Smooth muscle cell (in vitro differentiated cells): ENCODE measurements around the gene PNPLA2. TPM values are rescaled to one million over a fixed set of nuclear protein-coding genes. Genes with fewer than 3 reads are reported as not detected.

Source experiments
- DNase-seq: peaks from one replicate; lab custom pipeline; 2025; ENCODE audit not compliant: unreplicated experiment; lab: John Stamatoyannopoulos, UW
- H2AFZ ChIP-seq: fragments of 200-600 bp; sonication (generic); 2 replicates; pipeline ENCODE4 v1.6.0; 2016; ENCODE audit warnings: antibody characterized with exemption, low read depth, mild to moderate bottlenecking
- H3F3A ChIP-seq: fragments of 200-600 bp; sonication (generic); 2 replicates; pipeline ENCODE4 v1.6.0; 2017; ENCODE audit warnings: antibody characterized with exemption, low read depth
- H3K27ac ChIP-seq: fragments of 200-600 bp; sonication (generic); 2 replicates; pipeline ENCODE4 v1.5.1; 2016; ENCODE audit warnings: low read depth, mild to moderate bottlenecking
- H3K27me3 ChIP-seq: fragments of 200-600 bp; sonication (generic); 2 replicates; pipeline ENCODE4 v1.6.1; 2016; ENCODE audit warnings: low read depth, mild to moderate bottlenecking
- H3K36me3 ChIP-seq: fragments of 200-600 bp; sonication (generic); 2 replicates; pipeline ENCODE4 v1.5.1; 2016; ENCODE audit warnings: low read depth
- H3K4me1 ChIP-seq: fragments of 200-600 bp; sonication (generic); 2 replicates; pipeline ENCODE4 v1.5.1; 2016; ENCODE audit warnings: low read depth
- H3K4me2 ChIP-seq: fragments of 200-600 bp; sonication (generic); 2 replicates; pipeline ENCODE4 v1.6.0; 2016; ENCODE audit warnings: mild to moderate bottlenecking
- H3K4me3 ChIP-seq: fragments of 200-600 bp; sonication (generic); 2 replicates; pipeline ENCODE4 v1.5.1; 2016; ENCODE audit warnings: mild to moderate bottlenecking
- H3K79me2 ChIP-seq: fragments of 200-600 bp; sonication (generic); 2 replicates; pipeline ENCODE4 v1.6.0; 2016; ENCODE audit warnings: low read depth, mild to moderate bottlenecking
- H3K9ac ChIP-seq: fragments of 200-600 bp; sonication (generic); 2 replicates; pipeline ENCODE4 v1.6.0; 2016; ENCODE audit warnings: low read depth
- H3K9me3 ChIP-seq: fragments of 200-600 bp; sonication (generic); replicated peaks from 2 replicates; pipeline ENCODE4 v1.5.1; 2016; ENCODE audit warnings: low read depth
- H4K20me1 ChIP-seq: fragments of 200-600 bp; sonication (generic); 2 replicates; pipeline ENCODE4 v1.6.0; 2016; ENCODE audit warnings: low read depth
- WGBS: methylation state at CpG from one replicate; pipeline ENCODE4 v1.1.7; 2016; ENCODE audit warnings: low lambda C conversion rate; 5-methylcytosine and 5-hydroxymethylcytosine counted together
- polyA plus RNA-seq: library from polyadenylated mRNA; unstranded; fragments of >200 nt; fragmentation: Nextera tagmentation; extraction: Ambion mirVana; gene quantifications from 2 replicates; pipeline ENCODE4 v1.2.1, GENCODE V29; 2016
- total RNA-seq: library from RNA; depleted of rRNA; stranded (reverse); fragments of >200 nt; gene quantifications from 2 replicates; pipeline ENCODE4 v1.2.3, GENCODE V29; 2014
- TF ChIP-seq, protein P1 (sequence below): fragments of 200-600 bp; sonication (generic); IDR thresholded peaks from 2 replicates; pipeline ENCODE4 v1.5.1; 2017; ENCODE audit warnings: borderline replicate concordance, mild to moderate bottlenecking, antibody characterized with exemption; ENCODE audit not compliant: insufficient read depth, poor library complexity, severe bottlenecking

PNPLA2 gene
- total and polyA plus RNA-seq, 2 experiments from 2014 or later = 12.4 to 26.4 TPM

DNA sequence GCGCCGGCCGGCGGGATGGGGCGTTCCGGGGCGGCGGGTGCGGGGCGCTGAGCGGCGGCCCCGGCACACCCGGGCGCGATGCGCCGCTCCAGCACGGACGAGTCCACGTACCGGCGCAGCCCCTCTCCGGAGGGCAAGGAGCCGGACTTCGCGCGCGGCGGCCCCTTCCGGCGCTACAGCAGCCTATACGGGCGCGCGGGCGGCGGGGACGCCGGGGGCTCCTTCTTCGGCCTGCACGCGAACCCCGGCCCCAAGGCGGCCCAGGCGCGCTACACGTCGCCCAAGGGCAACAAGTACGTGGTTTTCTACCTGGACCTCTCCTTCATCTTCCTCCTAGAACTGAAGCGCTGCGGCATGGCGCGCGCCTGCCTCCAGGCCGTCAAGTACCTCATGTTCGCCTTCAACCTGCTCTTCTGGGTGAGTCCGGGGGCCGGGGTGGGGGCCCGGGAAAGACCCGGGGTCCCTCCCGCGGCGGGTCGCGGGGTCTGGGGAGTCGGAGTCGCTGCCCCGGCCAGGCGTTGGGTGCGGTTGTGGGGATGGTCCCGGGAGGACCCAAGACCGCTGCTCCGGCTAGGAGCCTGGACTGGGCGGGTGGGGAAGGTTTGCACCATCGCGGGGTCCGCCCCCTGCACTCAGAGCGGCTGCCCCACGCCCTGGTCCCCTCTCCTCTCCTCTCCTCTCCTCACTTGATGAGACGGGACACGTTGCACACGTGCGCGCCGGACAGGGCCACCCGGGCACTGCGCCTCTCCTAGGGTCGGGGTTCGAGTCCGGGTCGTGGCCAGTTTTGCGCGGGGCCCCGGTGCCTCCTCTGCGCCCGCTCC, 31.4 kb downstream of the PNPLA2 start:
- H3K4me2 ChIP-seq = peak overlapping the region; percentile 98
- peak overlapping the region; percentile 53 for H3K4me3 ChIP-seq
- no peaks in the 10 kb centered on the region for H3K36me3 ChIP-seq
- no peak for DNase-seq
- H3F3A ChIP-seq = no peaks in the 10 kb centered on the region
- no peaks in the 10 kb centered on the region for H3K79me2 ChIP-seq
- peaks cover 27% of the 10 kb centered on the region for H3K4me1 ChIP-seq
- H3K27me3 ChIP-seq = peaks cover 19% of the 10 kb centered on the region
- no peak overlapping the region for H3K9ac ChIP-seq
- H2AFZ ChIP-seq = no peak overlapping the region
- no peak overlapping the region for H3K27ac ChIP-seq
- peaks cover 96% of the 10 kb centered on the region for H4K20me1 ChIP-seq
- 6% methylated on average over 75 of the region's 97 CpGs for WGBS
- TF ChIP-seq, protein P1, sequence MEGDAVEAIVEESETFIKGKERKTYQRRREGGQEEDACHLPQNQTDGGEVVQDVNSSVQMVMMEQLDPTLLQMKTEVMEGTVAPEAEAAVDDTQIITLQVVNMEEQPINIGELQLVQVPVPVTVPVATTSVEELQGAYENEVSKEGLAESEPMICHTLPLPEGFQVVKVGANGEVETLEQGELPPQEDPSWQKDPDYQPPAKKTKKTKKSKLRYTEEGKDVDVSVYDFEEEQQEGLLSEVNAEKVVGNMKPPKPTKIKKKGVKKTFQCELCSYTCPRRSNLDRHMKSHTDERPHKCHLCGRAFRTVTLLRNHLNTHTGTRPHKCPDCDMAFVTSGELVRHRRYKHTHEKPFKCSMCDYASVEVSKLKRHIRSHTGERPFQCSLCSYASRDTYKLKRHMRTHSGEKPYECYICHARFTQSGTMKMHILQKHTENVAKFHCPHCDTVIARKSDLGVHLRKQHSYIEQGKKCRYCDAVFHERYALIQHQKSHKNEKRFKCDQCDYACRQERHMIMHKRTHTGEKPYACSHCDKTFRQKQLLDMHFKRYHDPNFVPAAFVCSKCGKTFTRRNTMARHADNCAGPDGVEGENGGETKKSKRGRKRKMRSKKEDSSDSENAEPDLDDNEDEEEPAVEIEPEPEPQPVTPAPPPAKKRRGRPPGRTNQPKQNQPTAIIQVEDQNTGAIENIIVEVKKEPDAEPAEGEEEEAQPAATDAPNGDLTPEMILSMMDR = no peak
- no peaks in the 10 kb centered on the region for H3K9me3 ChIP-seq

DNA sequence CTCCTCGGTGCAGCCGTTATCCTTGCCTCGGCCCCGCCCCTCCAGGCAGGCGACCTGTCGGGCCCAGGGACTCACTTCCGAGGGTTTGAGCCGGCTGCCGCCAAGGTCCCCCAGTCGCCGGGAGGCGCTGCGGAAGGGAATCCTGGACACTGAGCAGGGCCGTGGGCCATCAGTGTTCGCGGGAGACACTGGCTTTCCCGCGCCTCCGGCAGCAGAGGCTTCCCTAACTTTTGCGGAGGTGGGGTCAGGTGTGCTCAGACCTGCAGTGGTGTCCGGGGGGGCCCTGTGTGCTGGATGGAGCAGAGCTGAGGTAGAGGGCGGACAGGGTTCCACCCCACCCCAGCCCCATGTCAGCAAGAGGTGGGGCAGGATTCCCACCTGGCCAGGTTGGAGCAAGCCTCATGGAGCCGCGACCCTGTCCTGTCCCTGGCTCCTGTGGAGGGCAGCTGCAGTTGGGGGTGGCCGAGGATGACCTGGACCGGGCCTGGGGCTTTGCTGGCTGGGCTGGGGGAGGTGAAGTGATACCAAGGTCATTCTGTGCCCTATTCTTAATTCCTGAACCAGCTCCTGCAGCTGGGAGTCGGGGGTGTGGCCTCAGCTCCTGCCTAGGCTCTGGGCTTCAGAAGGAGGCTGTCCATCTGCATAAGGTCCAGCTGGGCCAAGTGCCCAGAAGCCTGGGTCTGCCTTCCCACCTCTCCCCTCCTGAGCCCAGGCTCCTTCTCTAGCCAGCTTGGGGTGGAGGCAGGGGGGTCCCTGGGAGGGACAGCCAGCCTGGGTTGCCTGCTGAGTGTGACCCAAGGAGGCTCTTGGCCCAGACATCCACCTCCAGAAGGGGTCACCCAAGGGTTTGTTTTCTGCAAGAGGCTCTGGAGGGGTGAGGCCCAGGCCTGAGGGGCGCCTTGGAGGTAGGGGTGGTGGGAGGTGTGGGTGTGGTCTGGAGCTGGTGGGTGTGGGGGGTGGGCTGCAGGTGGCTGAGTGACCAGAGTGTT, 32.4 kb downstream of the PNPLA2 start:
- TF ChIP-seq, protein P1 = no peak
- no peaks in the 10 kb centered on the region for H3K36me3 ChIP-seq
- H3K27ac ChIP-seq = no peak overlapping the region
- peaks cover 96% of the 10 kb centered on the region for H4K20me1 ChIP-seq
- no peaks in the 10 kb centered on the region for H3K79me2 ChIP-seq
- H2AFZ ChIP-seq = no peak overlapping the region
- peaks cover 29% of the 10 kb centered on the region for H3K4me1 ChIP-seq
- H3K4me3 ChIP-seq = peak overlapping the region; percentile 53
- DNase-seq = no peak
- H3F3A ChIP-seq = no peaks in the 10 kb centered on the region
- H3K9ac ChIP-seq = no peak overlapping the region
- 34% methylated on average over 28 of the region's 28 CpGs for WGBS
- no peaks in the 10 kb centered on the region for H3K9me3 ChIP-seq
- peak overlapping the region; percentile 98 for H3K4me2 ChIP-seq
- peaks cover 19% of the 10 kb centered on the region for H3K27me3 ChIP-seq

DNA sequence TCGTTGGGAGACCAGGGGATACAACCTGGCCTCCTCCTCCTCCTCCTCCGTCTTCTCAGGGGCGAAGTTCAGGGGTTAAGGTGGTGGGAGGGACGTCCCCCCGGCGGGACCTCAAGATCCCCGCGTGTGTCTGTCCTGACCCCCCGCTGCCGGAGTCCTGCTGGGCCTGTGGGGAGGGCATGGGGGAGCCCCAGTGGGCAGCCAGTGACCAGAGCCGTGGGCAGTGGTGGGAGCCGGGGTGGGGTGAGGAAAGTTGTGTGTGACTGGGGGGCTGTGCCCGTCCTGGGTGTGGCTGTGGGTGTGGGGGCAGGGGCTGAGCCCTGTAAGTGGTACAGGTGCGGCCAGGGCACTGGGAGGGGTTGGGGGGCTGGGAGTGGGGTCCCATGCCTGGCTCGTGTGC, 34.0 kb downstream of the PNPLA2 start:
- WGBS = 97% methylated on average over 11 of the region's 15 CpGs
- Histone ChIP-seq H3K9ac (no peak overlapping the region), H3K4me2 (no peak overlapping the region), H3K27me3 (peaks cover 19% of the 10 kb centered on the region), H4K20me1 (peaks cover 95% of the 10 kb centered on the region), H3K79me2 (no peaks in the 10 kb centered on the region), H3K36me3 (no peaks in the 10 kb centered on the region), H3K4me1 (peaks cover 29% of the 10 kb centered on the region), H3K9me3 (no peaks in the 10 kb centered on the region), H3K4me3 (no peak overlapping the region), H2AFZ (no peak overlapping the region), H3K27ac (no peak overlapping the region), H3F3A (no peaks in the 10 kb centered on the region)
- no peak for DNase-seq
- TF ChIP-seq, protein P1 = no peak
